Superior temporal gyrus (tissue), 1 donor: ENCODE results near the gene ZNF628.
A peak's percentile ranks its signal among the peaks of the same experiment; 100 is the strongest.
"Not testable (repeated sequence)": the region's sequence is repeated elsewhere in the genome, so short reads cannot be mapped to it uniquely, and the experiment has no call there.

Experiments used
- DNase-seq: peaks from one replicate; pipeline ENCODE4 v3.0.0-alpha.2; 2016; ENCODE audit errors: extremely low spot score

ZNF628 gene

DNA sequence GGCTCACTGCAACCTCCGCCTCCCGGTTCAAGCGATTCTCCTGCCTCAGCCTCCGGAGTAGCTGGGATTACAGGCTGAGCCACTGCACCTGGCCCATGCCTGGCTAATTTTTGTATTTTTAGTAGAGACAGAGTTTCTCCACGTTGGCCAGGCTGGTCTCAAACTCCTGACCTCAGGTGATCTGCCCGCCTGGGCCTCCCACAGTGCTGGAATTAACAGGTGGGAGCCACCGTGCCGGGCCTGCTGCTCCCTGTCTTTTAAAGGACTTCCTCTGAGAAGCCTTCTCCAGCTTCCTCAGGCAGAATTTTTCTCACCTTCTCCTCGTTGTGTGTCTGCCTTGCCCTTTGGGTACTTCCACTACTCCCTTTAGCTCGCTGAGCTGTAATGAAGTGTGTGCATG is 20.4 kb downstream of the ZNF628 start:
- not testable (repeated sequence) for DNase-seq

DNA sequence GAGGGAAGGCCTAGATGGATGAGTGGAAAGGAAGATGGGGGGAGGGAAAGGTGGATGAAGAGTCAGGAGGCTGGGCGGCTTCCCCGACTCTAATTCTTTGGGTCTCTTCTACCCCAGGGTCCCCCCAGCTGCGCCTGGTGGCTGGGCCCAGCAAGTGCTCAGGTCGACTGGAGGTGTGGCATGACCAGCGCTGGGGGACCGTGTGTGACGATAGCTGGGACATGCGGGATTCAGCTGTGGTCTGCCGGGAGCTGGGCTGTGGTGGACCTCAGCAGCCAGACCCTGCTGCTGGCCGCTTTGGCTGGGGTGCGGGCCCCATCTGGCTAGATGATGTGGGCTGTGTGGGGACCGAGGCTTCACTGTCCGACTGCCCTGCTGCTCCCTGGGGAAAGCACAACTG is 21.3 kb downstream of the ZNF628 start:
- DNase-seq = no peak

DNA sequence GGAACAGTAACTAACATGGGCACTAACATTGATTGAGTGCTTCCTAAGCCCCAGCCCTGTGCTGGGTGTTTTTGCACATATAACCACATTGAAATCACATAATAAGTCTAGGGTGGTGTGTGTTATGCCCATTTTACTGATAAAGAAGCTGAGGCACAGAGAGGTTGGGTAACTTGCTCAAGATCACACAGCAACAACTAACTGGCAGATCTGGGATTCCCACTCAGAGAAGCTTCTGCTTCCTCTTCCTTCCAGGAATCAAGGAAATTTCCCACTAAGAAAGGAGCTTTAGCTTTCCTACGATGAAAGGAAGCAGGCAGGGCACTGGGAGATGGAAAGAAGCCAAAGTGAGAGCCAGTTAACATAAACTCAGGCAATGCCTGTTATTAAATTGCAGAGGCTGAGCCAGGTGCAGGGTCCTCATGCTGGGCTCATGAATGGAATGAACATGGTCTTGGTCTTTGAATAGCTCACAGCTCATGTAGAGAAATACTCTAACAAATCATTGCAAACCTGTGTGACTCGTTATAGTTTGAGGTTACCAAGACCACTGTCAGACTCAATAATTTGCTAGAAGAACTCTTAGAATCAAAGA is 21.9 kb downstream of the ZNF628 start:
- DNase-seq = no peak

DNA sequence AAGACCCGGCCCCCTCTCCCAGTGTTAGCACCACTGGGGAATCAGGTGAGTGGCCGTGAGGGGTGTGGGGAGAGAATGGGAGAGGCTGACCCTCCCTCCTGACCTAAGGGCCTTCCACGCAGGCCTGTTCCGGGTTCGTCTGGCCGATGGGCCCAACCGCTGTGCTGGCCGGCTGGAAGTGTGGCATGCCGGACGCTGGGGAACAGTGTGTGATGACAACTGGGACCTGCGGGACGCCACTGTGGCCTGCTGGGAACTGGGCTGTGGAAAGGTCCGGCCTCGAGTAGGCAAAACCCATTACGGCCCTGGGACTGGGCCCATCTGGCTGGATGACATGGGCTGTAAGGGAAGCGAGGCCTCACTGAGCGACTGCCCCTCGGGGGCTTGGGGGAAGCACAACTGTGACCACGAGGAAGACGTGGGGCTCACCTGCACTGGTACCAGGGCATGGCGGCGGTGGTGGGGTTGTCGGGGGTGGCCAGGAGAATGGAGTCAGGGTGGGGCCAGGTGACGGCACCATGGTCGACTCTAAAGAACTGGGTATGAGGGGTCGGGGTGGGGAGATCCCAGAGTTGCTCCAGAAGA is 24.0 kb downstream of the ZNF628 start:
- DNase-seq = no peak

DNA sequence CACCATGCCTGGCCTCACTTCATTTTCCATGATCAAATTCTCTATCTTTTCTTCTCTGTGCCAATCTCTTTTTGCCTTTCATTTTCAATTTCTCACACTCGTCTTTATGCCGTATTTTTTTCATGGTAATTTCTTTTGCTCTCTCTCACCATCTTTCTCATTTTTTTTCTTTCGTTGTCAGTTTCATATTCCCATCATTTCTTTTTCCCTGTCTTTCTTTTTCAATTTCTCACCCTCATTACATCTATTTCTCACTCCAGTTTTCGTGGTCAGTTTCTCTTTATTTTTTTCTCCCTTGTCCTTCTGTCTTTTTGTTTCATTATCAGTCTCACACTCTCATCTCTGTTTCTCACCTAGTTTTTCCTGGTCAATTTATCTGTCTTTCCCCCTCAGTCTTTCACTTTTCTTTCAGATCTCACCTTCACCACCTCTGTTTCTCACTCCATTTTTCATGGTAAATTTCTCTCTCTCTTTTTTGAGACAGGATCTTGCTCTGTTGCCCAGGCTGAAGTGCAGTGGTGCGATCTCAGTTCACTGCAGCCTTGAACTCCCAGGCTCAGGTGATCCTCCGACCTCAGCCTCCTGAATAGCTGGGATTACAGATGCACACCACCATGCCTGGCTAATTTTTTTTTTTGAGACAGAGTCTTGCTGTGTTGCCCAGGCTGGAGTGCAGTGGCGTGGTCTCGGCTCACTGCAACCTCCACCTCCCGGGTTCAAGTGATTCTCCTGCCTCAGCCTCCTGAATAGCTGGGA is 26.0 kb downstream of the ZNF628 start:
- no peak for DNase-seq

DNA sequence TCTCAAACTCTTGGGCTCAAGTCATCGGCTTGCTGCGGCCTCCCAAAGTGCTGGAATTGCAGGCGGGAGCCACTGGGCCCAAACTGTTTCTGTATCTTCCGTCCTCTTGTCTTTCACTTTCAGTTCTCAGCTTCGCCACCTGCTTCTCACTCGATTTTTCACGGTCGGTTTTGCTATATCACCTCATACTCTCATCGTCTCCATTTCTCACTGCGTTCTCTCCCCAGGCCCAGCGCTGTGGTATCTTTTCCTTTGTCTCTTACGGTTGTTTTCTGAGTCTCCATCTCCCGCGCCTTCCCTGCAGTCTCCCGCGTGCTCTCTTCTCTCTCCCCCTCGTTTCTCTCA is 26.7 kb downstream of the ZNF628 start:
- DNase-seq = no peak

DNA sequence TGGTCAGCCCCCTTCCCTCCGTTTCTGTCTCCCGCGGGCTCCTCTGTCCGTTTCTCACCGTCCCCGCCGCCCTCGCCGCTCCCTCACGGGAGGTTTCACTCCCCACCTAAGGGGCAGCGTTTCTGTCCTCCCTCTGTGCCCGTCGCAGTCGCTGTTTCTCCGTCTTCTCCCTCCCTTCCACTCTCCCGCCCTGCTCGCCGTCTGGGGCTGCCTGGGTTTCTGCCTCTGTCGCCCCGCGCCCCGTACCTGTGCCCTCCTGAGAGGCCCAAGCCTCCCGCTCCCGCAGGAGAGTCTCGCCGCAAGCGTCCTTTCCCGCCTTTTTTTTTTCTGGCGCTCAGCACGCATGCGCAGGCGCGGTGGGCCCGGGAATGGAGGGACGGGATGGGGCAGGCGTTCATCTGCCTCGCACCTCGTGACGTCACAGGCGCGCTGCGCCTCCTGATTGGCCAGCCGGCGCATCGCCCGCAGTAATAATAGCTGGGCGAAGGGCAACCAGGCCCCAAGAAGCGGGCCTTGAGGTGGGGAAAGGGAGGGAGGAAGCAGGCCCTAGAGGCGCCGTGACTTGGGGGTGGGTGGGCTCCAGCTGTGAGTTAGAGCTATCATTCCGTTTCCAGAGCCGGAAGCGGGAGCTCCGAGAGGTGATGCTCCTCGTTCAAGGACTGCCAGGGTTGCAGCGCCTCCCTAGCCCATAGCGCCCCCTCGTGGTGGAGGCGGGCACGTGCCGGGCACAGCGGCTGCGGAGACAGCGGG is 27.3 kb downstream of the ZNF628 start:
- peak; percentile 98 for DNase-seq

DNA sequence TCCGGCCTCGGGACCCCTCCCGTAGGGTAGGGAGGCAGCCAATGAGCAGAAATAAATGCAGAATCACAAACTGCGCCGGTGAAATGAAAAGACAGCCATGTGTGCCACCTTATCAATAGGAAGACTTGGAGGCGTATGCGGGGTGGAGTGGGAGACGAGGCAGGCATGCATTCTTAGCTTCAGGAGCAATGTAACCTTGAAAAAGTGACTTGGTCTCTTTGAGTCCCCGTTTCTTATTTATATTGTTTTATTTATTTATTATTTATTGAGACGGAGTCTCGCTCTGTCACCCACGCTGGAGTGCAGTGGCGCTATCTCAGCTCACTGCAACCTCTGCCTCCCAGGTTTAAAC is 27.8 kb downstream of the ZNF628 start:
- DNase-seq = no peak

DNA sequence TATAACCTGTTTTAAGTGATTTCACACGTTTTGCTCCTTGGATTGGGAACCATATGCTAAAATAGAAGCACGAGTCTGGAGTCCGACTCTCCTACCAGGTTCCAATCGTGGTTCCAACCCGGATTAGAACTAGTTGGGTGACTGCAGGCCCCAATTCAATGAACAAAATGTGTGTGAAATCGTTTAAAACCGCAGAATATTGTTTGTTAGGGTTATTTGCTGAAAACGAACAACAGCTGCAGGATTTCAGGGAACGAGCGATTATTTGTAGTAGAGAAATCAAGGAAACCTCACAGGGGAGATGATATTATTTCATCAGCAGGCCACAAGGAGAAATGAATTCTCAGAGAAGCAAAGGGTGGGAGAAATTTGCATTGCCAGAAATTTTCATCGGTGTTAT is 28.6 kb downstream of the ZNF628 start:
- DNase-seq = no peak

DNA sequence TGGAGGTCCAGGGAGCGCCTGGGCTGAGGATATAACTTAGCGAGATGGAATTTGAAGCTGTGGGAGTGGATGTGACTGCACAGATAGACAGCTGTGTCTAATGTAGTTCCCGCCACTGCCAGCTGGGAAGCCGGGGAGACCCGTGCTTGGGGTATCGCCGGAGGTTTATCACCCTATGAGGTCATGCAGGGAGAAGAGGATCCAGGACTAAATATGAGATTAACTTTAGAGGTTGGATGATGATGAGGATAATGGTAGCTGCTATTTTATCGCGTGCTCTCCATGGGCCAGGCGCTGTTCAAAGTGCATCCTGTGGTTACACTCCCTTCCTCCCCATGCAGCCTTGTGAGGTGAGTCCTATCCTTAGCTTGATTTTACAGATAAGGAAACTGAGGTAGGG is 31.7 kb downstream of the ZNF628 start:
- no peak for DNase-seq

DNA sequence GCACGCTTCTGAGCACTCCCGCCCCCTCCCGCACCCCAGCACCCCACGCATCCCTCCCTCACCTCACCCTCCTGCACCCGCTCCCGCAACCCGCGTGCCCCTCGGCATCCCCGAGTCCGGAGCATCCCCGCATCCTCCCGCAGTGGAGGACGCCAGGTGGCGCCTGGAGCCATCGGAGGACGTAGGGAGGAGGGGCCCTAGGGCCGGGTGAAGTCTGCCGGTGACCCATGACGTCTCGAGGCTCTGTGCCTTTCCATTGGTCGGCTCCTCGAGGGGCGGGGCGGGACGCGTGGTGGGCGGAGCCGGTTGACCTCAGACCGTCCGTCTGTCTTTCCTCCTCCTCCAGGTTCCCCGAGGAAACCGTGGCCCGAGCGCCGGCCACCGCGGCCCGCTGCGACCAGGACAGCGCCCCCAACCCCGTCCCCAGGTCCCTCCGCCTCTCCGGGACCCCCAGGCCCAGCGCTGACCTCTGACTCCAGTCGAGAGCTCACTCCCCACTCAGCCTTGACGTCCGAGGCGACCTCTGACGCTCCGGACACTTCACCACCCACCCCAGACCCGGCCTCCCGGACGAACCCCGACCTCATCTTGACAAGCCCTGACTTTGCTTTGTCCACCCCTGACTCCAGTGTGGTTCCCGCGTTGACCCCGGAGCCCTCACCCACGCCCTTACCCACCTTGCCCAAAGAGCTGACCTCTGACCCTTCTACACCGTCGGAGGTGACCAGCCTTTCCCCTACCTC is 40.6 kb downstream of the ZNF628 start:
- DNase-seq = peak; percentile 95

DNA sequence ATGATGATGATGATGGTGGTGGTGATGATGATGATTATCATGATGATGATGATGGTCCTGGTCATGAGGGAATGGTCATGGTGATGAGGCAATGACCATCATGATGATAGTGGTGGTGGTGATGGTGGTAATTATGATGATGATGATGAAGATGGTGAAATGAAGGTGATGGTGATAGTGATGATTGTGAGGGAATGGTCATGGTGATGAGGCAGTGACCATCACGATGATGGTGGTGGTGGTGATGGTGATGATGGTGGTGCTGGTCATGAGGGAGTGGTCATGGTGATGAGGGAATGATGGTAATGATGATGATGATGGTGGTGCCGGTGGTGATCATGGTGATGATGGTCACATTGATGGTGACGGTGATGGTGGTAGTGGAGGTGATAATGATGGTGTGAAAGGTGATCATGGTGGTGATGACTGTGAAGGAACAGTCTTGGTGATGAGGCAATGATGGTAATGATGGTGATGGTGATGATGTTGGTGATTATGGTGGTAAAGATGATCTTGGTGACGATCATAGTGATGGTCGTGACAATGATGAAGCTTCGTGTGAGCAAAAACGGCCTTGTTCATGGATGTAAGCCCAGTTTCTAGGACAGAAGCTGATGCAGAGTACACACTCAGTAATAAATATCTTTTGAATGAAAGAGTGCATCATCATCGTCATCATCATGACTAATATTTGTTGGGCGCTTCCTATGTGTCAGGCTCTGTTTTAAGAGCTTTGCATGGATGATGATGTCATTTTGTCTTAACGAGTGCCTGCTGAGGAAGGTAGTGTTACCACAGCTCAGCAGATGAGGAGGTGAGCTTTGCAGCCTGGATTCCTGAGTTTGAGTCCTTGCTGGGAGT is 43.3 kb downstream of the ZNF628 start:
- no peak for DNase-seq

DNA sequence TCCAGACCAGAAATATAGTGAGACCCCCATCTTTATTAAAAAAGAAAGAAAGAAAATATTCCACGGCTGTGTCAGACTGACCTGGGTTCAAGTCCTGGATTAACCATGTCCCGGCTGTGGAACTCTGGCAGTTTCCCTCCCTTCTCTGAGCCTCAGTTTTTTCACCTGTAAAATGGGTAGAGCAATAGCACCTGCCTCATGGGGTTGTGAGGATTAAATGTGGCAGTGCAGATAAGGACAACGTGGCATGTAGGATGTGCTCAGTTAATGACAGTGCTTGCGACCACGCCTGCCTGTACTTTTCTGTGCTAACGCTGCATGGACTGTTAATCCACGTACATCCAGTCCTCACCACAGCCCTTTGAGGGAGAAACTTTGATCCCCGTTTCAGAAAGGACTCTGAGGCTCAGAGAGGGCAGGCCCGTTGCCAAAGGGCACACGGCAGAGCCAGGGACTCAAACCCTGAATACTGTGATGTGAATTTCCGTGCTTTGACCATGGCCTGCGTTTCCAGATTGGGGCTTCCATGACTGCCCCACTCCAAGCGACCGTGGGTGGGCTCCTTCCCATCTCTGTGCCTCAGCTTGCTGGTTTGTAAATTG is 44.4 kb downstream of the ZNF628 start:
- DNase-seq = no peak

DNA sequence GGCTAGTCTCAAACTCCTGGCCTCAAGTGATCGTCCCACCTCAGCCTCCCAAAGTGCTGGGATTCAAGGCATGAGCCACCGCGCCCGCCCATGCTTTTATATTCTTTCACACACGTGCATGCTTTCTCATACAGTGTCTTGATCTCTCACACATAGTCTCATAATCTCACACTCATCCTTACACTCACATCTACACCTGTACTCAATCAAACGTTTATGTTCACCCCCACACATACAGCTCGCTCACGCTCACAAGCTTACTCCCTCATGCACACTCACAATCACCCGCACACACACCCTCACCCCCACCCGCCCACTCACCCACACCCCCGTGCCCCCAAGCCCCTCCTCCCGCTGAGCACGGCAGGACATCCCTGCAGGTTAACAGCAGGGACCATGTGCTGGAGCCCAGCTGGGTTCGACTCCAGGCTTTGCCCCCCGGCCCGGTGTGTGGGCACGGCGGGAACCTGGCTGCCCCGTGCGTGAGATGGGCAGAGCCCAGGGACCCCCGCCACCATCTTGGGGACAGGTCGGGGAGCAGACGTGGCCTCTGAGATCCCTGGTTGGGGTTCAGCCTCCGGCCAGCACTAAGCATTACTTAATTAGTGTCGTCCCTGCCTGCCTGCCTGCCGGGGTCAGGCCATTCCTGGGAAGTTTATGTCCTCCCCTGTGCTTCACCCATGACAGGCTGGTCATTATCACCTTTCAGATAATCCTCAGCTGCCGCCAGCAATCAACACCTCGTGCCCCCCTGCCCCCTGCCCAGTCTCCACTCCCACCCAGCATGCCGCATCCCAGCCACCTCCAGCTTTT is 49.1 kb downstream of the ZNF628 start:
- no peak for DNase-seq

DNA sequence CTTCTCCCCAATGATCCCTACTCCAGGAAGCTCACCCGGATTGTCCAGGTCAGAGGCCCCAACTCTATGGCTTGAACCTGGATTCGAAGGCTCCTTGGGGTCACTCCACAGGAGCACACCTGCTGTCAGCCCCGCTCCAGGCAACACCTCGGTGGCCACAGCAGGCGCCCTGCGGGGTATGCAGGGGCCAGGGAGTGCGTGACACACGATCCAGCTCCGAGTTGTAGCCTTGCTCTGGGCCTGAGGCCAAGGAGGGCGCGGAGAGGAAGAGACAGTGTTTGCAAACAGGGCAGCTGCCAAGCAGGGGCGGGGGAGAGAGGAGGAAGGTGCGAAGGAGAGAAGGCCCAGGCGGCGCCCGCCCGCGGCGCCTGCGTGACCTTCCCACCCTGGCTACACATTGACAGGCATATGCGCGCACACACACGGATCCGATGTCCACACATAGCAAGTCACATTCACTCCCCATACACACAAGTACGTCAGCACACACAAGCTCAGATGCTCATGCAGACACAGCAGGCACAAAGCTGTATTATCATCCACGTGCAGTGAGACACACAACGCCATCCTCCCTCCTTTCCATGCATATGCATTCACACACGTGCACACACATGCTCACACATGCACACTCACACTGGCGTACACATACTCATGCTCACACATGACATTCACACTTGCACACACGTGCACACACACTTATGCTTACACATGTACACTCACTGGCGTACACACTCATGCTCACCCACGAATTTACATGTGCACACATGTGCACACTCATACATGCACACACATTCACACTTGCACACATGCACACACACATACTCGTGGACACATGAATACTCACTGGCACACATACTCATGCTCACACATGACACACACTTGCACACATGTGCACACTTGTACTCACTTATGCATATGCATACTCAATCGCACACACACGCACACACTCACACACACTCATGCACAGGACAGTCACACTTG is 50.1 kb downstream of the ZNF628 start:
- no peak for DNase-seq

DNA sequence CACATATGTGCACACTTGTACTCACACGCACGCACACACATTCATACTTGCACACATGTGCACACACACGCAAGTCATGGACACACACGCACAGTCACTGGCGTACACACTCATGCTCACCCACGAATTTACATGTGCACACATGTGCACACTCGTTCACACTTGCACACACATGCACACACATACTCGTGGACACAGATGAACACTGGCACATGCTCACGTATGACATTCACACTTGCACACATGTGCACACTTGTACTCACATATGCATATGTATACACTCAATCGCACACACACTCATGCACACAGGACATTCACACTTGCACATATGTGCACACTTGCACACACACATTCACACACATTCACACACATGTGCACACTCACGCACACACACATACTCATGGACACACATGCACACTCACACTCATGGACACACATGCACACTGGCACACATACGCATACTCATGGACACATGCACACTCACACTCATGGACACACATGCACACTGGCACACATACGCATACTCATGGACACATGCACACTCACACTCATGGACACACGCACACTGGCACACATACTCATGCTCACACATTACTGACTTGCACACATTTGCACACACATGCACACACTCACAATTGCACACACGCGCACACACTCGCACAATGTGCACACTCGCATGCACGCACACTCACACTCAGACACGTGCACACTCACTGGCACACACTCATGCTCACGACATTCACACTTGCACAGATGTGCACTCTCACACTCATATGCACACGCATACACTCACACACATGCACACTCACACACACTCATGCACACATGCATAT is 51.0 kb downstream of the ZNF628 start:
- no peak for DNase-seq

DNA sequence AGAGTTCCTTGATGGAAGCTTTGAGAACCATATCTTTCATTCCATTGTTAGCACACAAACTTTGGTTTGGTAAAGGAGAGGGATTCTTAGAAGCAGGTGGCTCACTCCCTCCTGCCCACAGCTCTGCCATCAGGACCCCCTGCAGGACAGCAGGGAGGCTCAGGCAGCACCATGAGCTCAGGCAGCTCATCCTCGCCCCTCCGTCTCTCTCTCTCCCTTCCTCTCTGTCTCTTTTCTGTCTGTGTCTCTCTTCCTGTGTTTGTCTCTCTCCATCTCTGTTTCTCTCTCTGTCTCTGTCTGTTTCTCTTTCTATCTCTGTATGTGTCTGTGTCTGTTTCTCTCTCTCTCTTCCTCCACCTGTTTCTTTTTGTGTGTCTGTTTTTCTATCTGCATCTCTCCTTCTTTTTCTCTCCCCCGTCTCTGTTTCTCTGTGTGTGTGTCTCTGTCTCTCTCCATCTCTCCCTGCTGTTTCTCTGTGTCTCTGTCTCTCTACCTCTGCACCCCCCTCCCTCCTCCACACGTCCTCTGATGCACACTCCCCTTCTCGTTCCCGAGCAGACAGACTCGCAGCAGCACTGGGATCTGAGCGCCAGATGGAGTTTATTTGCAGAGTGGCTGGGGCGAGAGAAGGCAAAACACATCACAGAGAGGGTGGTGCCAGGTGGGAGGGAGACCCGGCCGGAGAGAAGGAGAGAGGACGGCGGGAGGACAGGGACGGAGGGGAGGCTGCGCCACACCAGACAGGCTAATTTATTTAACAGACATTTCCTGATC is 51.8 kb downstream of the ZNF628 start:
- DNase-seq = no peak
